Colonic mucosa (tissue), 4 donors: ENCODE data around the gene PSMA7. TPM values are rescaled to one million over a fixed set of nuclear protein-coding genes. Genes with fewer than 3 reads are reported as not detected.

Source experiments
- DNase-seq: peaks from one replicate; pipeline ENCODE4 v3.0.0-alpha.2; 2020
- H3K27ac ChIP-seq: fragments of 200-600 bp; one replicate; pipeline ENCODE4 v1.8.0; 2021
- H3K27me3 ChIP-seq: fragments of 200-600 bp; one replicate; pipeline ENCODE4 v1.8.0; 2021
- H3K36me3 ChIP-seq: fragments of 200-600 bp; one replicate; pipeline ENCODE4 v1.8.0; 2021
- H3K4me1 ChIP-seq: fragments of 200-600 bp; one replicate; pipeline ENCODE4 v1.8.0; 2021; ENCODE audit warnings: mild to moderate bottlenecking
- H3K4me3 ChIP-seq: fragments of 200-600 bp; one replicate; pipeline ENCODE4 v1.8.0; 2021
- H3K9ac ChIP-seq, 2 donors: one replicate each; pipeline ENCODE4 v1.7.0; 2013; ENCODE audit warnings: control low read depth in 2 of 2, low read depth in 2 of 2, low read length in 2 of 2
- H3K9me3 ChIP-seq: fragments of 200-600 bp; one replicate; pipeline ENCODE4 v1.8.0; 2021
- intact Hi-C: fragments of 100-400 bp; cut with DNase I; formaldehyde crosslinking; loops from one replicate; pipeline ENCODE4 v1.14.1; 2022
- total RNA-seq, 2 donors: library from RNA; stranded (reverse); fragmentation: NEBNext Ultra II Directional in 1 of 2; extraction: Animal tissue kit (Norgen Biotek cat#: 25700) in 1 of 2; gene quantifications; one replicate each; pipeline ENCODE4 v1.2.1, GENCODE V29; 2021
- TF ChIP-seq, protein P1 (sequence below): fragments of 200-600 bp; IDR thresholded peaks from one replicate; pipeline ENCODE4 v1.8.0; 2022; ENCODE audit warnings: antibody characterized with exemption, mild to moderate bottlenecking
- donor health status: healthy.
- donor health status: DM: no; HTN: no; CAD: no.
- donor health status: DM: no; HTN: no; CAD: no.

Gene PSMA7
- total RNA-seq, 2 donors from 2014 or later: 164 to 315 TPM

DNA sequence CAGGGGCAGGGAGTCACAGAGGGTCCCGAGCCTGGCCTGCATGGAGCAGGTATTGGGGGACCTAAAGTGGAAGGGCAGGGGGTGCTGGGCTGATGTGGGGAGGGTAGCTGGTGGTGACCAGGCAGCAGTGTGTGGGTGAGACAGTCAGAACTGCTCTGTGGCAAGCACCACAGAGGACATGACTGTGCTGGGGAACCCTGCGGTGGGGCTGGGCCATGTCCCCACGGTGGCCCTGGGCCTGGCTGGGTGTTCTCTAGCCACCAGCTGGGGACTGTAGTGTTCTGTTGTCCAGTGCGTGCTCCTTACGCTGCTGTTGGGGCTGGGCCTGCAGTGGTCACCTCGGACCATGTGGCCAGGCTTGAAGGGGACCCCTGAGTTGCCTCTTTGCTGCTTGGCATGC is 3.9 kb upstream of the PSMA7 start:
- H3K27me3 ChIP-seq: no peaks in the 10 kb centered on the region
- TF ChIP-seq, protein P1, sequence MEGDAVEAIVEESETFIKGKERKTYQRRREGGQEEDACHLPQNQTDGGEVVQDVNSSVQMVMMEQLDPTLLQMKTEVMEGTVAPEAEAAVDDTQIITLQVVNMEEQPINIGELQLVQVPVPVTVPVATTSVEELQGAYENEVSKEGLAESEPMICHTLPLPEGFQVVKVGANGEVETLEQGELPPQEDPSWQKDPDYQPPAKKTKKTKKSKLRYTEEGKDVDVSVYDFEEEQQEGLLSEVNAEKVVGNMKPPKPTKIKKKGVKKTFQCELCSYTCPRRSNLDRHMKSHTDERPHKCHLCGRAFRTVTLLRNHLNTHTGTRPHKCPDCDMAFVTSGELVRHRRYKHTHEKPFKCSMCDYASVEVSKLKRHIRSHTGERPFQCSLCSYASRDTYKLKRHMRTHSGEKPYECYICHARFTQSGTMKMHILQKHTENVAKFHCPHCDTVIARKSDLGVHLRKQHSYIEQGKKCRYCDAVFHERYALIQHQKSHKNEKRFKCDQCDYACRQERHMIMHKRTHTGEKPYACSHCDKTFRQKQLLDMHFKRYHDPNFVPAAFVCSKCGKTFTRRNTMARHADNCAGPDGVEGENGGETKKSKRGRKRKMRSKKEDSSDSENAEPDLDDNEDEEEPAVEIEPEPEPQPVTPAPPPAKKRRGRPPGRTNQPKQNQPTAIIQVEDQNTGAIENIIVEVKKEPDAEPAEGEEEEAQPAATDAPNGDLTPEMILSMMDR: no peak
- no peak overlapping the region for H3K4me3 ChIP-seq
- no peak overlapping the region for H3K9ac ChIP-seq
- H3K9me3 ChIP-seq: no peaks in the 10 kb centered on the region
- no peak overlapping the region for H3K27ac ChIP-seq
- intact Hi-C loops: no loop called here
- no peak for DNase-seq
- H3K36me3 ChIP-seq: no peaks in the 10 kb centered on the region
- H3K4me1 ChIP-seq: peaks cover 6% of the 10 kb centered on the region

- TF ChIP-seq, protein P1: no peak
- Histone ChIP-seq H3K4me3 (no peak overlapping the region), H3K4me1 (peaks cover 14% of the 10 kb centered on the region), H3K9ac (no peak overlapping the region), H3K27me3 (no peaks in the 10 kb centered on the region), H3K36me3 (no peaks in the 10 kb centered on the region), H3K9me3 (no peaks in the 10 kb centered on the region), H3K27ac (no peak overlapping the region)
- intact Hi-C loops: no loop called here
- no peak for DNase-seq
Observed at GRCh38 chr20:62146019-62146755, 3.0 kb upstream of the PSMA7 start.

DNA sequence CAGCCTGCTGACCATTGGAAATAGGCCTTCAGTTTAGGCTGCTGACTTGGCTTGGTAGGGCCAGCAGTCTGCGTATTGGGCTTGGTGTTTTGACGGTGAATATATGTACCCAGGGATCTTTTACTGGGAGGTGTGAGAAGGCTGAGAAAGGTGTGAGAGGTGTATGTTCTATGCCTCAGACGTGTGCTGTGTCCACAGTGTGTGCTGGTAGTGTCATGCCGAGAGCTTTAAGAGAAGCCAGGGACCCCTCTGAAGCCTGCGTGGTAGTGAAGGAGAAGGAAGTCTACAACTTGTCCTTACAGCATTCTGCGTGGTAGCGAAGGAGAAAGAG is 2.5 kb upstream of the PSMA7 start:
- DNase-seq: no peak
- Histone ChIP-seq H3K9ac (no peak overlapping the region), H3K9me3 (no peaks in the 10 kb centered on the region), H3K36me3 (no peaks in the 10 kb centered on the region), H3K4me3 (no peak overlapping the region), H3K4me1 (peaks cover 18% of the 10 kb centered on the region), H3K27me3 (no peaks in the 10 kb centered on the region), H3K27ac (no peak overlapping the region)
- TF ChIP-seq, protein P1: no peak
- intact Hi-C loops: no loop called here

DNA sequence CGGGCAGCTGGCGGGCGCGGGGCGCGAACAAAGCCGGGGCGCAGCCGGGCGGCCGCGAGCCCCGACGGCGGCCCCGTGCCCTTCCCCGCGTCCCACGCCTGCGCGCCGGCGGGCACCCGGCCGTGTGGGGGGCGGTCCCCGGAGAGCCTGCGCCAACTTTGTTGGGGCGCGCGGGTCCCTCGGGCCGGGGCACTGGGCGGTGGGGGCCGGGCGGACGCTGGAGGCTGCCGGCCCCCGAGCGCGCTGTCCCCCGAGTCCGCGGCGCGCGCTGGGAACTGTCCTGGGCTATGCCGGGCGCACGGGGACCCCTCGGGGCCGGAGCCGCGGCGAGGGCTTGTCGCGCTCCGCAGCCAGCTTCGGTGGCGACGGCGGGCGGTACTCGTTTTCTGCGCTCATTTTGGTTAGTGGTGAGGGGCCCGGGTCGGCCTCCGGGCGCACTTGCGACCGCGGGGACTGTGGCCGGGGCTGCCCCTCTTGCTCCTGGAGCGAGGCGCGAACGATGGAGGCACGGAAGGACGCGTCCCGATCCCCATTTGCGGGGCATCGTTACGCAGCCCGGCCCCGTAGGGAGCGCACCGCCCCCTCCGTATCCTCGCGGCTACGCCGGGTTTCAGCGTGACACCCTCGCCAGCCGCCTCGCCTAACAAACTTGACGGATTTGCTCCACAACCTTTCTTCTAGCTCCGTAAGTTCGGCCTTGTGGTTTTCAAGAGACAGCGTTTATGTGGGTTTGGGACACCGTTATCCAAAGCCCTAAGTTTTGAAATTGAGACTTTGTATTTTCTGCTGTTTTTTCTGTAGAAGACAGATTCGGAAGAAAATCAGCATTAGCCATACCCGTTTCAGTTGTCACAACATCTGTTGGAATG is 997 bp upstream of the PSMA7 start:
- H3K36me3 ChIP-seq: peaks cover 9% of the 10 kb centered on the region
- H3K27me3 ChIP-seq: no peaks in the 10 kb centered on the region
- no peaks in the 10 kb centered on the region for H3K9me3 ChIP-seq
- TF ChIP-seq, protein P1: no peak
- peak overlapping the region; percentile 65 to 76 for H3K9ac ChIP-seq
- intact Hi-C loops: no loop called here
- H3K4me3 ChIP-seq: peak overlapping the region; percentile 81
- peak; percentile 67 for DNase-seq
- H3K27ac ChIP-seq: peak overlapping the region; percentile 63
- H3K4me1 ChIP-seq: peaks cover 18% of the 10 kb centered on the region

DNA sequence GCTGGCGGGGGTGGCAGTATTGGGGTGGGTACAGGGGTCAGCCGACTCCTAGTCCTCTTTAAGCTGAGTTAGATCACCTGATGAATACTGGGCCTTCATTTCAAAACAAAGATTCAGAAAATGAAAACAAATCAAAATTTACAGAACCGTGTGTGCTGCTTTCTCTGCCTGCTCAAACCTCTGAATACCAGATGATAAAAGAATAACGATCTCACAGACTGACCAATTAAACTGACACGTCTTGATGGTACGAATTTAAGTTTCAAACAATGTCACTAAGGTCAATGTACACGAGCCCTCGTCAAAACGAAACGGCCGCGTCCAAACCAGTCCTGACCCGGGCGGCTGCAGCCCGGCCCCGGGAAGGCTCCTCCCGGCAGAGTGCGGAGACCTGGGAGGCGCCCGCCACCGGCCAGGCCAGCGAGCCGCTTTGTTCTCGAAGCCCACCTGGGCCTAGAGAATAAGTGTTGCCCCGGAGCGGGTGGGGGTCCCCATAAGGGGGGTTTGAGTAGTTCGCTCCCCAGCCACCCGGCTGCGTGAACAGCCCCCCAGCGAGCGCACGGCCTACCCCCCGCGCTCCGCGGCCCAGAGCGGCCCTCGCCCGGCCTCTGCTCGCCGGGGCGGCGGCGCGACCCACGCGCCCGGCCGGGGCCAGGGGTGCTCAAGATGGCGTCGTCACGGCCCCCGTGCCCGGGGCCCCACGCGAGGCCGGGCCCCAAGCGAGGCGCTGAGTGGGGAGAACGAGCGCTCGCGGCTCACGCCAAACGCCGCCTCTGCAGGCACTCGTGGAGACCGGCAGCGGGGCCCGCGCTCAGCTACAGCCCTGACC is 728 bp downstream of the PSMA7 start:
- peak overlapping the region; percentile 83 for H3K4me3 ChIP-seq
- peak overlapping the region; percentile 80 for H3K27ac ChIP-seq
- TF ChIP-seq, protein P1: no peak
- peak overlapping the region; percentile 68 to 96 for H3K9ac ChIP-seq
- peak; percentile 41 for DNase-seq
- H3K27me3 ChIP-seq: no peaks in the 10 kb centered on the region
- no peaks in the 10 kb centered on the region for H3K9me3 ChIP-seq
- intact Hi-C loops: no loop called here
- H3K36me3 ChIP-seq: peaks cover 15% of the 10 kb centered on the region
- peaks cover 18% of the 10 kb centered on the region for H3K4me1 ChIP-seq
